ENCODE results near the gene SH3RF2. TPM values are rescaled to one million over a fixed set of nuclear protein-coding genes. Genes with fewer than 3 reads are reported as not detected.

The SH3RF2 gene
- total and polyA plus RNA-seq, 2 donors (not counting 1 experiment from before 2014, with no cell fraction given) = 0.53 to 1.2 TPM

DNA sequence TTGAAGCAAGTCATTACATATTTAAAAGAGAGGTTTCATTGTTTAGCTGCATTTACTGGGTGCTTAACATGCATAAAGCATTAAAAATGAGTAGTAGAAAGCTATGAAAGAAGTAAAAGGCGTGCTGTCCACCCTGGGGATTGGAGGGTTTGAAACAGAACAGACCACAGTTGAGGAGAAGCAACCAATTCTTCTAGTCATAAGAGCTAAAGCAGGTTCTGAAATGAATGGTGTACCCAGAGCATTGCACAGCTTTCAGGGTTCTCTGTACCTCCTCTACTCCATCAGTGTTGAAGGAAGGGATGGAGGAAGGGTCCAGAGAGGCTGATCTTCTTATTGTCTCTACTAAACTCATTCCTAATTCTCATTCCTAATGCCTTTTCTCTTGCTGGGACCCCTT, 68.9 kb downstream of the SH3RF2 start:
- Histone ChIP-seq H3K27me3 (ENCODE audit: control insufficient read depth, insufficient read depth, low read length) (no peaks in the 10 kb centered on the region), H3K4me2 (ENCODE audit: extremely low read depth, insufficient read depth, low read length) (no peak overlapping the region), H3K9ac (ENCODE audit: insufficient read depth, low read length) (no peak overlapping the region), H3K9me3 (ENCODE audit: control insufficient read depth, insufficient read depth, low read depth, low read length) (no peaks in the 10 kb centered on the region), H3K4me1 (ENCODE audit: control insufficient read depth, extremely low read depth, insufficient read depth, low read length) (no peaks in the 10 kb centered on the region), H3K27ac (ENCODE audit: insufficient read depth, low read length) (no peak overlapping the region), H2AFZ (ENCODE audit: low read length) (no peak overlapping the region), H3K79me2 (ENCODE audit: control insufficient read depth, insufficient read depth, low read length) (no peaks in the 10 kb centered on the region), H4K20me1 (ENCODE audit: control insufficient read depth, extremely low read depth, insufficient read depth, low read length) (no peaks in the 10 kb centered on the region), H3K4me3 (replicated peaks in 1 of 4; ENCODE audit: control extremely low read depth in 1 of 4, insufficient read depth in 1 of 4, low read depth in 3 of 4, low read length in 4 of 4) (no peak overlapping the region), H3K36me3 (ENCODE audit: control insufficient read depth, insufficient read depth, low read length) (no peaks in the 10 kb centered on the region)
- no peak for DNase-seq (ENCODE audit: low read depth in 2 of 2)
- TF ChIP-seq EZH2 (IDR thresholded peaks at IDR 0.05; ENCODE audit: low read length, missing control alignments) = no peak

DNA sequence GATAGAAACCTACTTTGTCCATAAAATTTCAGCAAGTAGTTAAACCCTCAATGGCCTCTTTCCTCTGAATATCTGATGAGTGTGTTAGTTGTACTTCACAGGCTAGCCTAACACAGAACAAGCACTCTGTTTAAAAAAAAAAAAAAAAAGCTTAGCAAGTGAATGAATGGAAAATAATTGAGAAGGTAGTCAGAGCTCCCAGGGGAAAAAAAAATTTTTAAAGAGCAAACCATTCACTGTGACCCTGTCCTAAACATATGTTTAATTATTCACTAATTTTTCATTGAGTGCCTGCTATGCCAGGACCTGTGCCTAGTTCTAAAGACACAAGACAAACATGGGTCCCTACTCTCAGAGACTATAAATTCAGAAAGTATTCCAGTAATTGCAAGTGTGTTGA, 69.3 kb downstream of the SH3RF2 start:
- Histone ChIP-seq H3K36me3 (ENCODE audit: control insufficient read depth, insufficient read depth, low read length) (no peaks in the 10 kb centered on the region), H3K9me3 (ENCODE audit: control insufficient read depth, insufficient read depth, low read depth, low read length) (no peaks in the 10 kb centered on the region), H3K9ac (ENCODE audit: insufficient read depth, low read length) (no peak overlapping the region), H3K4me1 (ENCODE audit: control insufficient read depth, extremely low read depth, insufficient read depth, low read length) (no peaks in the 10 kb centered on the region), H4K20me1 (ENCODE audit: control insufficient read depth, extremely low read depth, insufficient read depth, low read length) (no peaks in the 10 kb centered on the region), H3K79me2 (ENCODE audit: control insufficient read depth, insufficient read depth, low read length) (no peaks in the 10 kb centered on the region), H3K27ac (ENCODE audit: insufficient read depth, low read length) (no peak overlapping the region), H2AFZ (ENCODE audit: low read length) (no peak overlapping the region), H3K4me2 (ENCODE audit: extremely low read depth, insufficient read depth, low read length) (no peak overlapping the region), H3K27me3 (ENCODE audit: control insufficient read depth, insufficient read depth, low read length) (no peaks in the 10 kb centered on the region), H3K4me3 (replicated peaks in 1 of 4; ENCODE audit: control extremely low read depth in 1 of 4, insufficient read depth in 1 of 4, low read depth in 3 of 4, low read length in 4 of 4) (no peak overlapping the region)
- TF ChIP-seq, protein P1, sequence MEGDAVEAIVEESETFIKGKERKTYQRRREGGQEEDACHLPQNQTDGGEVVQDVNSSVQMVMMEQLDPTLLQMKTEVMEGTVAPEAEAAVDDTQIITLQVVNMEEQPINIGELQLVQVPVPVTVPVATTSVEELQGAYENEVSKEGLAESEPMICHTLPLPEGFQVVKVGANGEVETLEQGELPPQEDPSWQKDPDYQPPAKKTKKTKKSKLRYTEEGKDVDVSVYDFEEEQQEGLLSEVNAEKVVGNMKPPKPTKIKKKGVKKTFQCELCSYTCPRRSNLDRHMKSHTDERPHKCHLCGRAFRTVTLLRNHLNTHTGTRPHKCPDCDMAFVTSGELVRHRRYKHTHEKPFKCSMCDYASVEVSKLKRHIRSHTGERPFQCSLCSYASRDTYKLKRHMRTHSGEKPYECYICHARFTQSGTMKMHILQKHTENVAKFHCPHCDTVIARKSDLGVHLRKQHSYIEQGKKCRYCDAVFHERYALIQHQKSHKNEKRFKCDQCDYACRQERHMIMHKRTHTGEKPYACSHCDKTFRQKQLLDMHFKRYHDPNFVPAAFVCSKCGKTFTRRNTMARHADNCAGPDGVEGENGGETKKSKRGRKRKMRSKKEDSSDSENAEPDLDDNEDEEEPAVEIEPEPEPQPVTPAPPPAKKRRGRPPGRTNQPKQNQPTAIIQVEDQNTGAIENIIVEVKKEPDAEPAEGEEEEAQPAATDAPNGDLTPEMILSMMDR (conservative IDR thresholded peaks at IDR 0.05 in 1 of 2, IDR thresholded peaks at IDR 0.05 in 1 of 2; ENCODE audit: low read depth in 1 of 2, low read length in 2 of 2) = no peak
- no peak for TF ChIP-seq EZH2 (IDR thresholded peaks at IDR 0.05; ENCODE audit: low read length, missing control alignments)
- no peak for DNase-seq (ENCODE audit: low read depth in 2 of 2)

DNA sequence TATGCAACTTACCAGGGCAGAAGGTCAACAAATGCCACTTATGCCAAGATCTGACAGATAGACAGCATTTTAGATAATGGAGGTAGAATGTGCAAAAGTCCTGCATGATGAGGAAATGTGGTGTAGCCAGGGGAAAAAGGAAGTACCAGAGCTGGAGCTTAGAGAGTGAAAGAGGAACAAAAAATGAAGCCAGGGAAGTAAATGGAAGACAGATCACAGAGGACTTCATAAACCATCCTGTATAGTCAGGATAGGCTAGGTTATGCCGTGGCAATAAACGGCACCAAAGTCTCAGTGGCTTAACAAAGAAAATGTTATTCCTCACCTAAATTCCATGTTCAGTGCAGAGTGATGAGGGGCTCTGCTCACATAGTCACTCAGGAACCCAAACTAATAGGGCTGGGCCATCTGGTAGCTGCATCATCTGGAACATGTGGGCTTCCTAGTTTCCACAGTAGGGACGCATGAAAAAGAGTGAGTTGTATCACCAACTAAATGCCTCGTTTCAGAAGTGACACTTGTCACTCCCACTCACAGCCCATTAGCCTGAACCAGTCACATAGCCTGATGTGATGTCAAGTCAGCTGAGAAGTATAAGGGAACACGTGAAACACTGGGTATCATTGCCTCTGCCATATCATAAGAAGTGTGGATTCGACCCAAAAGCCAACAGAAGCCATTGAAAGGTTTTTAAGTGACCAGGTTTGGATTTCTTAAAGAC, 70.3 kb downstream of the SH3RF2 start:
- H3K27ac ChIP-seq (ENCODE audit: insufficient read depth, low read length) = no peak overlapping the region
- H3K4me2 ChIP-seq (ENCODE audit: extremely low read depth, insufficient read depth, low read length) = no peak overlapping the region
- no peaks in the 10 kb centered on the region for H3K79me2 ChIP-seq (ENCODE audit: control insufficient read depth, insufficient read depth, low read length)
- H3K36me3 ChIP-seq (ENCODE audit: control insufficient read depth, insufficient read depth, low read length) = no peaks in the 10 kb centered on the region
- DNase-seq (ENCODE audit: low read depth in 2 of 2) = no peak
- no peaks in the 10 kb centered on the region for H3K9me3 ChIP-seq (ENCODE audit: control insufficient read depth, insufficient read depth, low read depth, low read length)
- no peak overlapping the region for H2AFZ ChIP-seq (ENCODE audit: low read length)
- H3K9ac ChIP-seq (ENCODE audit: insufficient read depth, low read length) = no peak overlapping the region
- no peaks in the 10 kb centered on the region for H3K27me3 ChIP-seq (ENCODE audit: control insufficient read depth, insufficient read depth, low read length)
- no peaks in the 10 kb centered on the region for H4K20me1 ChIP-seq (ENCODE audit: control insufficient read depth, extremely low read depth, insufficient read depth, low read length)
- no peaks in the 10 kb centered on the region for H3K4me1 ChIP-seq (ENCODE audit: control insufficient read depth, extremely low read depth, insufficient read depth, low read length)
- TF ChIP-seq, protein P1 (conservative IDR thresholded peaks at IDR 0.05 in 1 of 2, IDR thresholded peaks at IDR 0.05 in 1 of 2; ENCODE audit: low read depth in 1 of 2, low read length in 2 of 2) = no peak
- TF ChIP-seq EZH2 (IDR thresholded peaks at IDR 0.05; ENCODE audit: low read length, missing control alignments) = no peak
- H3K4me3 ChIP-seq (replicated peaks in 1 of 4; ENCODE audit: control extremely low read depth in 1 of 4, insufficient read depth in 1 of 4, low read depth in 3 of 4, low read length in 4 of 4) = no peak overlapping the region
